SU-DHL-6 (cell line): ENCODE data around the gene ZNF423.

Experiments used
- CTCF ChIP-seq: fragments of 200-600 bp; sonication (generic); IDR thresholded peaks from one replicate; pipeline ENCODE4 v1.5.1; 2017; ENCODE audit warnings: antibody characterized with exemption, mild to moderate bottlenecking, low read length, moderate library complexity; ENCODE audit not compliant: insufficient read depth, poor library complexity, severe bottlenecking
- EZH2phosphoT487 ChIP-seq: fragments of 200-600 bp; sonication (generic), shearing (Covaris generic); conservative IDR thresholded peaks from 2 replicates; pipeline ENCODE4 v1.6.1; 2018; ENCODE audit warnings: mild to moderate bottlenecking, antibody characterized with exemption, low read length, moderate library complexity, mixed read lengths

GRCh38 chr16:49788572-49788971 is 67.3 kb downstream of the ZNF423 start:
- no peak for TF ChIP-seq CTCF
- TF ChIP-seq EZH2phosphoT487 = no peak
